C4-2B (cell line): Measurements from ENCODE around the gene MACF1.

Experiments
- CTCF ChIP-seq: fragments of 450-650 bp; conservative IDR thresholded peaks from 2 replicates; pipeline ENCODE4 v1.5.1; 2017; ENCODE audit warnings: mild to moderate bottlenecking
- ZFX ChIP-seq: fragments of 450-650 bp; IDR thresholded peaks from 2 replicates; pipeline ENCODE4 v1.6.1; 2017

- TF ChIP-seq CTCF (no peak), ZFX (no peak)
These were observed 297.2 kb downstream of the MACF1 start for GRCh38 chr1:39501666-39502065.
